ENCODE results near the gene DNAAF1. TPM values are rescaled to one million over a fixed set of nuclear protein-coding genes. Genes with fewer than 3 reads are reported as not detected.

The DNAAF1 gene
- total RNA-seq, 1 donor from 2014 or later: not detected

DNA sequence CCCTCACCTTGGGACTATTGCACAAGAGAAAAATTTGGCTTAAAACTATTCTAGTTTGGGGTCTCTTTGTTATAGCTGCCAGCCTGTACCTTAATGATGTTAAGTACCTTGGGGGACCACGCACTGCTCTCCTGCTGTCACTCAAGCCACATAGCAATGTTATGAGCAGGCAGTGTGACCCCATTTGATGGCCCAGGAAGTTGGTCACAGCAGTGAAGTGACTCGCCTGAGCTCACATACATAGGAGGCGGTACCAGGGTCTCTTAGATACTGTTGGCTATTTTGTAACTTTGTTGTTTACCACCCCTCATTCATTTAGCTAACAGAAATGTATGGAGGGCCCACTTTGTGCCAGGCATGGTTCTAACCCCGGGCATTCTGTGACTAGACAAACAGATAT is 78.3 kb downstream of the DNAAF1 start:
- TF ChIP-seq, protein P1, sequence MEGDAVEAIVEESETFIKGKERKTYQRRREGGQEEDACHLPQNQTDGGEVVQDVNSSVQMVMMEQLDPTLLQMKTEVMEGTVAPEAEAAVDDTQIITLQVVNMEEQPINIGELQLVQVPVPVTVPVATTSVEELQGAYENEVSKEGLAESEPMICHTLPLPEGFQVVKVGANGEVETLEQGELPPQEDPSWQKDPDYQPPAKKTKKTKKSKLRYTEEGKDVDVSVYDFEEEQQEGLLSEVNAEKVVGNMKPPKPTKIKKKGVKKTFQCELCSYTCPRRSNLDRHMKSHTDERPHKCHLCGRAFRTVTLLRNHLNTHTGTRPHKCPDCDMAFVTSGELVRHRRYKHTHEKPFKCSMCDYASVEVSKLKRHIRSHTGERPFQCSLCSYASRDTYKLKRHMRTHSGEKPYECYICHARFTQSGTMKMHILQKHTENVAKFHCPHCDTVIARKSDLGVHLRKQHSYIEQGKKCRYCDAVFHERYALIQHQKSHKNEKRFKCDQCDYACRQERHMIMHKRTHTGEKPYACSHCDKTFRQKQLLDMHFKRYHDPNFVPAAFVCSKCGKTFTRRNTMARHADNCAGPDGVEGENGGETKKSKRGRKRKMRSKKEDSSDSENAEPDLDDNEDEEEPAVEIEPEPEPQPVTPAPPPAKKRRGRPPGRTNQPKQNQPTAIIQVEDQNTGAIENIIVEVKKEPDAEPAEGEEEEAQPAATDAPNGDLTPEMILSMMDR (IDR thresholded peaks at IDR 0.05; ENCODE audit: insufficient read depth, low read length, severe bottlenecking): no peak
- no peaks in the 10 kb centered on the region for H3K36me3 ChIP-seq (ENCODE audit: control insufficient read depth, insufficient read depth, low read length)
- no peak for FAIRE-seq
- H3K4me3 ChIP-seq (ENCODE audit: low read depth, low read length): no peak overlapping the region
- DNase-seq (ENCODE audit: low read depth): no peak
- H3K27me3 ChIP-seq (ENCODE audit: control insufficient read depth, insufficient read depth, low read length): no peaks in the 10 kb centered on the region

DNA sequence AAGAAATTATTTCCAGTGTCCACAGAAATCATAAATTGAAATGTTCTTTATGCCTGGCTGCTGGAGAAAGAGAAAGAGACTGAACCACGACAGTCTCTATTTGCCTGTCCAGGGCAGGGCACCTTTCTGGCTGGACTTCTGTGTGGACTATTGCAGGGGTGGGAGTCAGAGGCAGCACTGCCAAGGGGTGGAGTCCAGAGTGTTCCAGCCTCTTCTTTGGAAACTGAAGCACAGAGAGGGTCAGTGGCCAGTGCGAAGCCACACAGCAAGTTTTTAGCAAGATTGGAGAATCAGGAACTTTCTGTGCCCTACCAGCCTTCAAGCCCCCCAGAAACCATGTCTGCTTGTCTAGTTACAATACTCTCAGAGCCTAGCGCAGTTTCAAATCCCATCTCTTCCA is 79.4 kb downstream of the DNAAF1 start:
- Histone ChIP-seq H3K4me3 (ENCODE audit: low read depth, low read length) (no peak overlapping the region), H3K27me3 (ENCODE audit: control insufficient read depth, insufficient read depth, low read length) (no peaks in the 10 kb centered on the region), H3K36me3 (ENCODE audit: control insufficient read depth, insufficient read depth, low read length) (no peaks in the 10 kb centered on the region)
- FAIRE-seq (no peak), DNase-seq (ENCODE audit: low read depth) (no peak)
- TF ChIP-seq, protein P1 (IDR thresholded peaks at IDR 0.05; ENCODE audit: insufficient read depth, low read length, severe bottlenecking): no peak

DNA sequence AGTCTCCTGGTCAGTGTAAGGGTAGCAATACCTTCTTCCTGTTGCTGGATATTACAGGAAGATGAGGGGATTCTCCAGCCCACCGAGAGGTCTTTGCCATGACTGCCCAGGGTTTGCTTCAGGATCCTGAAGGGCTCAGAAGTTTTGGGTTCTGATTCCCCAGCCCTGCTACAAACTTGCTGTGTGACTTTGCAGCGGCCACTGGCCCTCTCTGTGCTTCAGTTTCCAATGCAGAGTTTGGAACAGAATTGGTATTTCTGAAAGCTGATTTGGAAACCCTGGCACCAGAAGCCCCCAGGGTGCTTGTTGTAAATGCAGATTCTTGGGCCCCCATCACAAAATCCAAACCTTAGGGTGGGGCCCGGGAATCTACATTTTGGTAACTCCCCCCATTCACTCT is 80.0 kb downstream of the DNAAF1 start:
- DNase-seq (ENCODE audit: low read depth) (no peak), FAIRE-seq (no peak)
- Histone ChIP-seq H3K27me3 (ENCODE audit: control insufficient read depth, insufficient read depth, low read length) (no peaks in the 10 kb centered on the region), H3K36me3 (ENCODE audit: control insufficient read depth, insufficient read depth, low read length) (no peaks in the 10 kb centered on the region), H3K4me3 (ENCODE audit: low read depth, low read length) (no peak overlapping the region)
- TF ChIP-seq, protein P1 (IDR thresholded peaks at IDR 0.05; ENCODE audit: insufficient read depth, low read length, severe bottlenecking): no peak

DNA sequence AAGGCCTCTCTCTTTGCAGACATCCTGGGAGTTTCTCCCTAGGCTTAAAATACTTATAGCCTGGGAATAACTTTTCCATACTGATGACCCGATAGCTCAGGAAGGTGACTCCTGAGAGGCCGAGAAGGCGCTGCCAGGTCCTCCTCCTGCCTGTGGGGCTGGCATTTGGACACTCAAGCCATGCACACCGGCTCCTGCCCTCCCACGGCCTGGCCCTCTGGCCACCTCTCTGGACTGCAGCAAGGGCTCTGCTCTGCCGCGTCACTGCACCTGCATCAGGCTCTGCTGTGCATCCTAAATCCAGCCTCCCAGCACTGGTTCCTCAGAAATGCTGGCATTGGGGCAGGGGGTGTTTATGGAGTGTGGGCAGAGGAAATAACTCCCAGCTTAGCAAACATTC is 80.5 kb downstream of the DNAAF1 start:
- FAIRE-seq: no peak
- Histone ChIP-seq H3K4me3 (ENCODE audit: low read depth, low read length) (no peak overlapping the region), H3K36me3 (ENCODE audit: control insufficient read depth, insufficient read depth, low read length) (no peaks in the 10 kb centered on the region), H3K27me3 (ENCODE audit: control insufficient read depth, insufficient read depth, low read length) (no peaks in the 10 kb centered on the region)
- TF ChIP-seq, protein P1 (IDR thresholded peaks at IDR 0.05; ENCODE audit: insufficient read depth, low read length, severe bottlenecking): no peak
- DNase-seq (ENCODE audit: low read depth): no peak

DNA sequence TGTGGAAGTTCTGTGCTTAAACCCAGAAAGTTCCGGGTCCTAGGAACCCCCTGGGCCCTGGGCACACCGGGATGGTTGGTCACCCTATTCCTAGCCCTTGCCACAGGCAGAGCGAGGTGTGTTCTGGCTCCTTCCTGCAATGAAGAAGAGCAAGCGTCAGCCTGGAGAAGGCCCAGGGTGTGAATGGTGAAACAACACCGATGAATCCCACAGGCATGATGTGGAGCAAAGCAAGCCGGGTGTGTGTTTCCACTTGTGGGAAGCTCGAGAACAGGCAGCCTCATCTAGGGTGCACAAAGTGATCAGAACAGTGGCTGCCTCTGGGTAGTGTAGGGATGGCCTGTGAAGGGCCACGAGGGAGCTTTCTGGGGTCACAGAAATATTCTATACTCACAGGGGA is 80.9 kb downstream of the DNAAF1 start:
- no peaks in the 10 kb centered on the region for H3K36me3 ChIP-seq (ENCODE audit: control insufficient read depth, insufficient read depth, low read length)

More for the DNA sequence above, 80.9 kb downstream of the DNAAF1 start:
- FAIRE-seq: no peak
- no peaks in the 10 kb centered on the region for H3K27me3 ChIP-seq (ENCODE audit: control insufficient read depth, insufficient read depth, low read length)
- no peak for DNase-seq (ENCODE audit: low read depth)
- H3K4me3 ChIP-seq (ENCODE audit: low read depth, low read length): no peak overlapping the region
- TF ChIP-seq, protein P1 (IDR thresholded peaks at IDR 0.05; ENCODE audit: insufficient read depth, low read length, severe bottlenecking): no peak

Other genes starting within 250 kb of the DNAAF1 start
- gene MLYCD, start 246.2 kb upstream of the DNAAF1 start, total RNA-seq: 2.4 and 2.6 TPM in 2 replicates
- gene OSGIN1, start 192.1 kb upstream of the DNAAF1 start, total RNA-seq: 1.1 and 1.8 TPM in 2 replicates
- not detected in 2 replicates for gene NECAB2, start 177.1 kb upstream of the DNAAF1 start, total RNA-seq
- gene SLC38A8, start 102.5 kb upstream of the DNAAF1 start, total RNA-seq: not detected in 2 replicates
- gene MBTPS1, start 28.4 kb upstream of the DNAAF1 start, total RNA-seq: 63.4 and 67.3 TPM in 2 replicates
- 25.9 and 36.3 TPM in 2 replicates for gene HSDL1, start 131 bp upstream of the DNAAF1 start, total RNA-seq
- gene TAF1C, start 41.7 kb downstream of the DNAAF1 start, total RNA-seq: 7.3 and 7.9 TPM in 2 replicates
- not detected in 2 replicates for gene ADAD2, start 45.8 kb downstream of the DNAAF1 start, total RNA-seq
- not detected in 2 replicates for gene KCNG4, start 94.7 kb downstream of the DNAAF1 start, total RNA-seq
- gene WFDC1, start 149.6 kb downstream of the DNAAF1 start, total RNA-seq: not detected in 2 replicates
- gene ATP2C2, start 223.2 kb downstream of the DNAAF1 start, total RNA-seq: 32.1 and 204 TPM in 2 replicates

Measured in bronchial epithelial cell (primary cell).